Fibroblast of lung (primary cell): Measurements from ENCODE around the gene KCNAB2. TPM values are rescaled to one million over a fixed set of nuclear protein-coding genes. Genes with fewer than 3 reads are reported as not detected.

Source experiments
- DNase-seq, 2 donors: peaks; one replicate each; pipeline versions ENCODE4 v3.0.0 to v3.0.0-alpha.2; 2010; ENCODE audit warnings: low read depth in 2 of 2
- H2AFZ ChIP-seq: 2 replicates; pipeline ENCODE4 v1.5.1; 2012; ENCODE audit warnings: low read length, control low read depth, inconsistent platforms
- H3K27ac ChIP-seq: 2 replicates; pipeline ENCODE4 v1.5.1; 2011; ENCODE audit warnings: low read length, control low read depth; ENCODE audit not compliant: insufficient read depth
- H3K27me3 ChIP-seq: 2 replicates; pipeline ENCODE4 v1.5.1; 2011; ENCODE audit warnings: mild to moderate bottlenecking, low read length; ENCODE audit not compliant: control insufficient read depth, insufficient read depth
- H3K36me3 ChIP-seq: 2 replicates; pipeline ENCODE4 v1.5.1; 2011; ENCODE audit warnings: low read length; ENCODE audit not compliant: control insufficient read depth, insufficient read depth
- H3K4me1 ChIP-seq: 2 replicates; pipeline ENCODE4 v1.5.1; 2011; ENCODE audit warnings: low read length; ENCODE audit not compliant: control insufficient read depth, insufficient read depth; ENCODE audit errors: extremely low read depth
- H3K4me2 ChIP-seq: 2 replicates; pipeline ENCODE4 v1.5.1; 2011; ENCODE audit warnings: low read length, control low read depth; ENCODE audit not compliant: insufficient read depth; ENCODE audit errors: extremely low read depth
- H3K4me3 ChIP-seq, 4 experiments: fragments of 200-600 bp in 1 of 4; sonication (generic) in 1 of 4; replicated peaks in 1 of 4; 2 replicates each; pipeline ENCODE4 v1.5.1; 2011 to 2016; ENCODE audit warnings: low read length in 4 of 4, low read depth in 3 of 4, mild to moderate bottlenecking in 3 of 4, control low read depth in 2 of 4, inconsistent platforms in 1 of 4, mixed read lengths in 1 of 4; ENCODE audit not compliant: insufficient read depth in 1 of 4; ENCODE audit errors: control extremely low read depth in 1 of 4
- H3K79me2 ChIP-seq: 2 replicates; pipeline ENCODE4 v1.5.1; 2012; ENCODE audit warnings: mild to moderate bottlenecking, low read length, inconsistent platforms; ENCODE audit not compliant: control insufficient read depth, insufficient read depth
- H3K9ac ChIP-seq: 2 replicates; pipeline ENCODE4 v1.5.1; 2011; ENCODE audit warnings: mild to moderate bottlenecking, low read length, control low read depth; ENCODE audit not compliant: insufficient read depth
- H3K9me3 ChIP-seq: 2 replicates; pipeline ENCODE4 v1.5.1; 2012; ENCODE audit warnings: low read depth, low read length; ENCODE audit not compliant: control insufficient read depth, insufficient read depth
- H4K20me1 ChIP-seq: 2 replicates; pipeline ENCODE4 v1.5.1; 2011; ENCODE audit warnings: low read length; ENCODE audit not compliant: control insufficient read depth, insufficient read depth; ENCODE audit errors: extremely low read depth
- CTCF ChIP-seq, 2 donors: IDR thresholded peaks in 1 of 2; conservative IDR thresholded peaks in 1 of 2; 1 replicate in 1 of 2; 2 replicates in 1 of 2; pipeline ENCODE4 v1.5.1; 2011 to 2012; ENCODE audit warnings: low read length in 2 of 2, control low read depth in 1 of 2, inconsistent platforms in 1 of 2, low read depth in 1 of 2, mild to moderate bottlenecking in 1 of 2
- EZH2 ChIP-seq: IDR thresholded peaks from 2 replicates; pipeline ENCODE4 v1.5.1; 2012; ENCODE audit warnings: low read length, control low read depth, mild to moderate bottlenecking; ENCODE audit errors: missing control alignments
- polyA plus RNA-seq, 2 donors: library from polyadenylated mRNA; depleted of rRNA in 1 of 2; stranded (reverse) in 1 of 2; unstranded in 1 of 2; fragments of >200 nt; gene quantifications; 2 replicates each; pipeline ENCODE4 v1.2.1, GENCODE V29; 2011 to 2012; ENCODE audit warnings: missing spikeins in 1 of 2
- total RNA-seq: library from RNA; depleted of rRNA; stranded (reverse); fragments of >200 nt; gene quantifications from 2 replicates; pipeline ENCODE4 v1.2.1, GENCODE V29; 2014

Gene KCNAB2
- total and polyA plus RNA-seq, 2 donors (not counting 1 experiment from before 2014, with no cell fraction given) = 2.2 to 2.5 TPM

GRCh38 chr1:6030132-6030531 is 15.6 kb upstream of the KCNAB2 start:
- DNase-seq = no peak
- H3K4me2 ChIP-seq = no peak overlapping the region
- no peaks in the 10 kb centered on the region for H3K36me3 ChIP-seq
- no peaks in the 10 kb centered on the region for H3K9me3 ChIP-seq
- H3K9ac ChIP-seq = no peak overlapping the region
- no peak overlapping the region for H3K4me3 ChIP-seq
- H3K27ac ChIP-seq = no peak overlapping the region
- H3K4me1 ChIP-seq = no peaks in the 10 kb centered on the region
- no peak overlapping the region for H2AFZ ChIP-seq
- TF ChIP-seq CTCF (conservative IDR thresholded peaks at IDR 0.05 in 1 of 2, IDR thresholded peaks at IDR 0.05 in 1 of 2; ENCODE audit: low read depth in 1 of 2, low read length in 2 of 2) = no peak
- no peak for TF ChIP-seq EZH2
- no peaks in the 10 kb centered on the region for H4K20me1 ChIP-seq
- no peaks in the 10 kb centered on the region for H3K79me2 ChIP-seq
- no peaks in the 10 kb centered on the region for H3K27me3 ChIP-seq

DNA sequence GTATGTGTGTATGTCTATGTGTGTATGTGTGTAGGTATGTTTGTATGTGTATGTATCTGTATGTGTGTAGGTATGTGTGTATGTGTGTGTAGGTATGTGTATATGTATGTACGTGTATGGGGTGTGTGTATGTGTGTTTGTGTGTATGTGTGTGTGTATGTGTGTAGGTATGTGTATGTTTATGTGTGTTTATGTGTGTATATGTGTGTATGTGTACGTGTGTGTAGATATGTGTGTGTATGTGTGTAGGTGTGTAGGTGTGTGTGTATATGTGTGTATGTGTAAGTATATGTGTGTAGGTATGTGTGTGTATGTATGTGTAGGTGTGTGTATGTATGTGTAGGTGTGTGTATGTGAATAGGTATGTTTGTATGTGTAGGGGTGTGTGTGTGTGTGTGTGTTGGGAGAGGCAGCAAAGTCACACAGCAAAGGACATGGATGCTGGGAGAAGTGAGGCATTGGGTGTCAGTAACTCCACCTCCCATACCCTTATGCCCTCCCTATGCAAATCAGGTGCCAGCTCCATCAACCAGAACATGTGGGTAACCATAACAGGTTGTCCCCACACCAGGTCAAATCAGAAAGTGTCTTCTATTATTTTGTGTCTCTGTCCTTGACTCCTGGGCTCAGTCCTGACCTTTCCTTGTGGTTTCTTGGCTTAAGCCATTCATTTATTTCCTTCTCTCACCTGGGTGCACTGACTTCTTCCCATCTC is 15.0 kb upstream of the KCNAB2 start:
- DNase-seq = no peak

DNA sequence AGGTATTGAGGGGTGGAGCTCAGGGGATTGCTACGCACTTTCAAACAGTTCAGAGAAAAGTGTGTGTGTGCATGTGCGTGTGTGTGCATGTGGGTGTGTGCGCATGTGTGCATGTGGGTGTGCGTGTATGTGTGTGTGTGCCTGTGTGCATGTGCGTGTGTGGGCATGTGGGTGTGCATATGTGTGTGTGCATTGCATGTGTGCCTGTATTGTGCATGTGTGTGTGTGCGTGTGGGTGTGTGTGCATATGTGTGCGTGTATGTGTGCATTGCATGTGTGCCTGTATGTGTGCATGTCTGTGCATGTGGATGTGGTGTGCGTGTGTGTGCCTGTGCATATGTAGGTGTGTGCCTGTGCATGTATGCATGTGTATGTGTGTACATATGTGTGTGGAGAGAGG is 12.6 kb upstream of the KCNAB2 start:
- Histone ChIP-seq H3K36me3 (no peaks in the 10 kb centered on the region), H3K4me3 (no peak overlapping the region), H4K20me1 (no peaks in the 10 kb centered on the region), H3K4me1 (no peaks in the 10 kb centered on the region), H2AFZ (no peak overlapping the region), H3K4me2 (no peak overlapping the region), H3K9ac (no peak overlapping the region), H3K79me2 (no peaks in the 10 kb centered on the region), H3K9me3 (no peaks in the 10 kb centered on the region), H3K27ac (no peak overlapping the region), H3K27me3 (no peaks in the 10 kb centered on the region)
- TF ChIP-seq CTCF (conservative IDR thresholded peaks at IDR 0.05 in 1 of 2, IDR thresholded peaks at IDR 0.05 in 1 of 2; ENCODE audit: low read depth in 1 of 2, low read length in 2 of 2) (no peak), EZH2 (no peak)
- DNase-seq = no peak

More for the DNA sequence above, 15.0 kb upstream of the KCNAB2 start:
- Histone ChIP-seq H3K27ac (no peak overlapping the region), H4K20me1 (no peaks in the 10 kb centered on the region), H3K4me1 (no peaks in the 10 kb centered on the region), H3K27me3 (no peaks in the 10 kb centered on the region), H3K4me3 (no peak overlapping the region), H3K9ac (no peak overlapping the region), H3K4me2 (no peak overlapping the region), H2AFZ (no peak overlapping the region), H3K79me2 (no peaks in the 10 kb centered on the region), H3K9me3 (no peaks in the 10 kb centered on the region), H3K36me3 (no peaks in the 10 kb centered on the region)
- TF ChIP-seq CTCF (conservative IDR thresholded peaks at IDR 0.05 in 1 of 2, IDR thresholded peaks at IDR 0.05 in 1 of 2; ENCODE audit: low read depth in 1 of 2, low read length in 2 of 2) (no peak), EZH2 (no peak)
